ENCODE data around the gene PCAT7. TPM values are rescaled to one million over a fixed set of nuclear protein-coding genes. Genes with fewer than 3 reads are reported as not detected.

The PCAT7 gene
- total RNA-seq, 1 experiment from 2014 or later: 4.0 TPM

GRCh38 chr9:94577571-94577970, 22.7 kb downstream of the PCAT7 start:
- H3K27me3 Mint-ChIP-seq (ENCODE audit: low read depth): peaks cover 1% of the 10 kb centered on the region; the same call in 1 of the 2 replicates
- no peak for TF ChIP-seq CTCF (conservative IDR thresholded peaks at IDR 0.05)
- Histone ChIP-seq H3K79me2 (ENCODE audit: insufficient read depth, low read length) (no peaks in the 10 kb centered on the region), H3K14ac (ENCODE audit: insufficient read depth, low read length) (no peak overlapping the region), H2AFZ (ENCODE audit: low read length) (no peak overlapping the region), H2AK5ac (ENCODE audit: insufficient read length, low read length) (no peak overlapping the region), H2BK15ac (ENCODE audit: low read depth, low read length) (no peak overlapping the region), H3K23me2 (ENCODE audit: insufficient read length, low read depth, low read length, poor library complexity, severe bottlenecking) (no peaks in the 10 kb centered on the region), H3K23ac (ENCODE audit: insufficient read length, low read depth, low read length) (no peak overlapping the region), H3K9ac (ENCODE audit: extremely low read depth, insufficient read length, low read length) (no peak overlapping the region), H4K91ac (ENCODE audit: insufficient read length, low read depth, low read length) (no peak overlapping the region), H4K5ac (ENCODE audit: insufficient read length, low read depth, low read length) (no peak overlapping the region), H4K8ac (replicated peaks; ENCODE audit: insufficient read length, low read depth, low read length) (no peak overlapping the region), H3K18ac (ENCODE audit: insufficient read length, low read depth, low read length) (no peak overlapping the region), H2BK20ac (ENCODE audit: low read depth, low read length, poor library complexity, severe bottlenecking) (no peak overlapping the region), H2BK12ac (ENCODE audit: insufficient read length, low read depth, low read length) (no peak overlapping the region), H3K27me3 (ENCODE audit: insufficient read depth, low read length) (no peaks in the 10 kb centered on the region), H3K79me1 (ENCODE audit: insufficient read depth, low read depth, low read length, poor library complexity, severe bottlenecking) (no peaks in the 10 kb centered on the region), H2BK5ac (ENCODE audit: insufficient read length, low read length) (no peak overlapping the region), H3K9me3 (ENCODE audit: control insufficient read depth, low read depth, low read length) (no peaks in the 10 kb centered on the region), H2BK120ac (ENCODE audit: low read depth, low read length, poor library complexity, severe bottlenecking) (no peak overlapping the region), H3K4me1 (ENCODE audit: insufficient read depth, low read length) (no peaks in the 10 kb centered on the region), H3K4me2 (ENCODE audit: insufficient read depth, insufficient read length, low read length) (no peak overlapping the region), H3K56ac (ENCODE audit: insufficient read length, low read depth, low read length) (no peak overlapping the region), H4K20me1 (ENCODE audit: control insufficient read depth, insufficient read depth, insufficient read length) (no peaks in the 10 kb centered on the region), H3T11ph (ENCODE audit: low read length) (no peak overlapping the region), H3K4ac (ENCODE audit: low read depth, low read length) (no peak overlapping the region), H3K27ac (ENCODE audit: insufficient read length, low read depth, low read length) (no peak overlapping the region)
- H3K4me1 Mint-ChIP-seq: no peaks in the 10 kb centered on the region
- H3K9me3 Mint-ChIP-seq: peaks cover 3 to 4% of the 10 kb centered on the region in 2 experiments; a peak in 3 of 5 replicates
- no CpG with 5 or more reads among the region's 2 CpGs for WGBS (ENCODE audit: extremely low coverage, insufficient read length, low lambda C conversion rate)
- no peak overlapping the region for H3K27ac Mint-ChIP-seq
- no peak for DNase-seq
- H3K4me3 Mint-ChIP-seq: no peak overlapping the region
- H3K36me3 Mint-ChIP-seq (ENCODE audit: insufficient read depth in 1 of 3, low read depth in 3 of 3): no peaks in the 10 kb centered on the region
